ENCODE data around the gene VIPAS39. TPM values are rescaled to one million over a fixed set of nuclear protein-coding genes. Genes with fewer than 3 reads are reported as not detected.

VIPAS39 gene
- total and polyA plus RNA-seq, 4 donors = 7.7 to 22.8 (median 14.1) TPM

- Histone ChIP-seq H3K9ac (ENCODE audit: insufficient read depth in 1 of 2, low read length in 2 of 2) (no peak overlapping the region), H3K36me3 (ENCODE audit: control insufficient read depth in 4 of 4, insufficient read depth in 4 of 4, low read length in 4 of 4) (peaks cover 21 to 38% (median 26%) of the 10 kb centered on the region in 4 donors), H3K4me1 (ENCODE audit: control insufficient read depth in 5 of 5, insufficient read depth in 5 of 5, low read length in 5 of 5) (no peaks in the 10 kb centered on the region), H3K27ac (ENCODE audit: low read depth in 1 of 2, low read length in 1 of 2) (no peak overlapping the region), H3K9me3 (ENCODE audit: control insufficient read depth in 4 of 4, insufficient read depth in 3 of 4, low read length in 3 of 4) (no peaks in the 10 kb centered on the region), H3K4me3 (no peak overlapping the region), H3K27me3 (ENCODE audit: control insufficient read depth in 3 of 3, insufficient read depth in 3 of 3, low read length in 2 of 3) (no peaks in the 10 kb centered on the region)
- DNase-seq = no peak
- no peak for ATAC-seq (ENCODE audit: insufficient read depth, low FRiP score)
- no peak for TF ChIP-seq CTCF (IDR thresholded peaks at IDR 0.05; ENCODE audit: control extremely low read depth, extremely low read depth)
- WGBS, 2 donors = 98% methylated on average over 3 of the region's 3 CpGs
Measured at GRCh38 chr14:77436042-77436441, 21.4 kb downstream of the VIPAS39 start.

- Histone ChIP-seq H3K27ac (ENCODE audit: low read depth in 1 of 2, low read length in 1 of 2) (no peak overlapping the region), H3K4me3 (no peak overlapping the region), H3K9ac (ENCODE audit: insufficient read depth in 1 of 2, low read length in 2 of 2) (no peak overlapping the region), H3K27me3 (ENCODE audit: control insufficient read depth in 3 of 3, insufficient read depth in 3 of 3, low read length in 2 of 3) (no peaks in the 10 kb centered on the region), H3K4me1 (ENCODE audit: control insufficient read depth in 5 of 5, insufficient read depth in 5 of 5, low read length in 5 of 5) (no peaks in the 10 kb centered on the region), H3K9me3 (ENCODE audit: control insufficient read depth in 4 of 4, insufficient read depth in 3 of 4, low read length in 3 of 4) (peaks cover 0 to 5% (median 0%) of the 10 kb centered on the region in 4 donors), H3K36me3 (ENCODE audit: control insufficient read depth in 4 of 4, insufficient read depth in 4 of 4, low read length in 4 of 4) (peaks cover 48 to 52% (median 51%) of the 10 kb centered on the region in 4 donors)
- TF ChIP-seq CTCF (IDR thresholded peaks at IDR 0.05; ENCODE audit: control extremely low read depth, extremely low read depth) = no peak
- no peak for DNase-seq
- ATAC-seq (ENCODE audit: insufficient read depth, low FRiP score) = no peak
- WGBS, 2 donors = 96 to 98% methylated on average over 3 of the region's 3 CpGs
Measured at GRCh38 chr14:77426396-77426795, 31.0 kb downstream of the VIPAS39 start.

- Histone ChIP-seq H3K4me3 (no peak overlapping the region), H3K9ac (ENCODE audit: insufficient read depth in 1 of 2, low read length in 2 of 2) (no peak overlapping the region), H3K27me3 (ENCODE audit: control insufficient read depth in 3 of 3, insufficient read depth in 3 of 3, low read length in 2 of 3) (no peaks in the 10 kb centered on the region), H3K36me3 (ENCODE audit: control insufficient read depth in 4 of 4, insufficient read depth in 4 of 4, low read length in 4 of 4) (peaks cover 45 to 54% (median 49%) of the 10 kb centered on the region in 4 donors), H3K9me3 (ENCODE audit: control insufficient read depth in 4 of 4, insufficient read depth in 3 of 4, low read length in 3 of 4) (peaks cover 0 to 8% (median 5%) of the 10 kb centered on the region in 4 donors), H3K27ac (ENCODE audit: low read depth in 1 of 2, low read length in 1 of 2) (no peak overlapping the region), H3K4me1 (ENCODE audit: control insufficient read depth in 5 of 5, insufficient read depth in 5 of 5, low read length in 5 of 5) (no peaks in the 10 kb centered on the region)
- TF ChIP-seq CTCF (IDR thresholded peaks at IDR 0.05; ENCODE audit: control extremely low read depth, extremely low read depth) = no peak
- no peak for DNase-seq
- 86 to 88% methylated on average over 3 of the region's 3 CpGs for WGBS, 2 donors
- ATAC-seq (ENCODE audit: insufficient read depth, low FRiP score) = no peak
Measured at GRCh38 chr14:77424862-77425261, 32.5 kb downstream of the VIPAS39 start.

GRCh38 chr14:77423423-77423822, 34.0 kb downstream of the VIPAS39 start, which contains the start of gene NOXRED1:
Gene NOXRED1 (minus strand): TSS chr14:77423523. CDS start chr14:77422889, 634 bp downstream.
- DNase-seq = no peak
- no peak within 1 kb of the TSS for H3K9ac ChIP-seq (ENCODE audit: insufficient read depth in 1 of 2, low read length in 2 of 2)
- 97% methylated on average over 1 of the region's 1 CpG for WGBS, 2 donors
- TF ChIP-seq CTCF (IDR thresholded peaks at IDR 0.05; ENCODE audit: control extremely low read depth, extremely low read depth) = no peak
- no peak within 1 kb of the TSS for H3K27ac ChIP-seq (ENCODE audit: low read depth in 1 of 2, low read length in 1 of 2)
- H3K36me3 ChIP-seq (ENCODE audit: control insufficient read depth in 4 of 4, insufficient read depth in 4 of 4, low read length in 4 of 4) = peaks cover 35 to 41% (median 36%) of the 10 kb centered on the region in 4 donors
- no peaks in the 10 kb centered on the region for H3K27me3 ChIP-seq (ENCODE audit: control insufficient read depth in 3 of 3, insufficient read depth in 3 of 3, low read length in 2 of 3)
- no peak for ATAC-seq (ENCODE audit: insufficient read depth, low FRiP score)
- no peak within 1 kb of the TSS for H3K4me3 ChIP-seq
- peaks cover 0 to 11% (median 7%) of the 10 kb centered on the region in 4 donors for H3K9me3 ChIP-seq (ENCODE audit: control insufficient read depth in 4 of 4, insufficient read depth in 3 of 4, low read length in 3 of 4)
- H3K4me1 ChIP-seq (ENCODE audit: control insufficient read depth in 5 of 5, insufficient read depth in 5 of 5, low read length in 5 of 5) = no peaks in the 10 kb centered on the region
